BLaER1 (cell line): ENCODE results near the gene TIMM50.

Experiments used
- H3K27ac ChIP-seq: shearing (Covaris generic); formaldehyde crosslinking; 2 replicates; pipeline ENCODE4 v1.8.1; 2022
- H3K27me3 ChIP-seq: shearing (Covaris generic); formaldehyde crosslinking; 2 replicates; pipeline ENCODE4 v1.8.1; 2022
- H3K36me3 ChIP-seq: shearing (Covaris generic); formaldehyde crosslinking; 2 replicates; pipeline ENCODE4 v1.8.1; 2022
- H3K4me1 ChIP-seq: shearing (Covaris generic); formaldehyde crosslinking; 2 replicates; pipeline ENCODE4 v1.8.1; 2022
- H3K4me2 ChIP-seq: shearing (Covaris generic); formaldehyde crosslinking; 2 replicates; pipeline ENCODE4 v1.8.1; 2022
- H3K4me3 ChIP-seq: shearing (Covaris generic); formaldehyde crosslinking; 2 replicates; pipeline ENCODE4 v1.8.1; 2022
- H3K9ac ChIP-seq: shearing (Covaris generic); formaldehyde crosslinking; 2 replicates; pipeline ENCODE4 v1.8.1; 2022
- H3K9me3 ChIP-seq: shearing (Covaris generic); formaldehyde crosslinking; 2 replicates; pipeline ENCODE4 v1.8.1; 2022
- H4K20me1 ChIP-seq: shearing (Covaris generic); formaldehyde crosslinking; 2 replicates; pipeline ENCODE4 v1.8.1; 2022
- Cebpa-rat ChIP-seq: shearing (Covaris generic); IDR thresholded peaks from 2 replicates; pipeline ENCODE4 v1.8.1; 2022

Gene TIMM50

GRCh38 chr19:39480337-39481228, at the start of gene TIMM50:
TSS of gene TIMM50 (plus strand) at chr19:39480838. CDS start at chr19:39480854, 16 bp downstream.
- H3K27ac ChIP-seq: peak within 1 kb of the TSS; percentile 91
- H3K27me3 ChIP-seq: no peaks in the 10 kb centered on the region
- no peaks in the 10 kb centered on the region for H3K9me3 ChIP-seq
- TF ChIP-seq Cebpa-rat: no peak
- peaks cover 21% of the 10 kb centered on the region for H3K4me1 ChIP-seq
- peaks cover 19% of the 10 kb centered on the region for H4K20me1 ChIP-seq
- peaks cover 54% of the 10 kb centered on the region for H3K36me3 ChIP-seq
- H3K9ac ChIP-seq: peak within 1 kb of the TSS; percentile 93
- H3K4me3 ChIP-seq: peak within 1 kb of the TSS; percentile 91
- H3K4me2 ChIP-seq: peak within 1 kb of the TSS; percentile 95

GRCh38 chr19:39432677-39433025, 48.0 kb upstream of the TIMM50 start:
- Histone ChIP-seq H4K20me1 (peaks cover 55% of the 10 kb centered on the region), H3K4me2 (no peak overlapping the region), H3K9me3 (no peaks in the 10 kb centered on the region), H3K4me3 (no peak overlapping the region), H3K27me3 (no peaks in the 10 kb centered on the region), H3K9ac (no peak overlapping the region), H3K4me1 (peaks cover 30% of the 10 kb centered on the region), H3K36me3 (peaks cover 41% of the 10 kb centered on the region), H3K27ac (no peak overlapping the region)
- TF ChIP-seq Cebpa-rat: no peak

DNA sequence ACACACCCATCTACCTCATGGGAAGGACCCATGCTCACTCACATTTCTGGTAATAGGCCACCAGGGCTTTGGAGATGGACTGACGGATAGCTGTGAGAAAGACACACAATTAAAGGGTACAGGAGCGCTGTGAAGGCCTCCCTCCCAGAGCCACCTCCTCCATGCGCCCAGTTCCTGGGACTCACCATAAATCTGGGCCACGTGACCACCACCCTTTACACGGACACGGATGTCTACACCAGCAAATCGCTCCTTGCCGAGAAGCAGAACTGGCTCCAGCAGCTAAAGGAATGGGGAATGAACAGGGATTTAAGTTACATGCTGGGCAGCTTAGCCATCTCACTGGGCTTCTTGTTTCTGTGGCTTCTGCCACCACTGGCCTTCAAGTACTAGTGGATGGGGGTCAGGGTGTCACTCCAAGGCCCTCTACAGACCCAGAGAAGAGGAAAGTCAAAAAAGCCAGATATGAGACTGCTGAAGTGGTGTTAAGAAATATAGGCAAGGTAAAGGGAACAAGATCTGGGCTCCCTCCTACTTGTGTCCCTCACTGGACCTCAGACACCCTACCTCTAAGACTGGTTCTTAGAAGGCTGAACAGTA, 47.1 kb upstream of the TIMM50 start:
- no peaks in the 10 kb centered on the region for H3K27me3 ChIP-seq
- H3K27ac ChIP-seq: no peak overlapping the region
- peaks cover 41% of the 10 kb centered on the region for H3K36me3 ChIP-seq
- peaks cover 51% of the 10 kb centered on the region for H4K20me1 ChIP-seq
- peak overlapping the region; percentile 86 for H3K4me2 ChIP-seq
- peak overlapping the region; percentile 98 for H3K9ac ChIP-seq
- no peaks in the 10 kb centered on the region for H3K9me3 ChIP-seq
- TF ChIP-seq Cebpa-rat: no peak
- peak overlapping the region; percentile 87 for H3K4me3 ChIP-seq
- H3K4me1 ChIP-seq: peaks cover 27% of the 10 kb centered on the region

DNA sequence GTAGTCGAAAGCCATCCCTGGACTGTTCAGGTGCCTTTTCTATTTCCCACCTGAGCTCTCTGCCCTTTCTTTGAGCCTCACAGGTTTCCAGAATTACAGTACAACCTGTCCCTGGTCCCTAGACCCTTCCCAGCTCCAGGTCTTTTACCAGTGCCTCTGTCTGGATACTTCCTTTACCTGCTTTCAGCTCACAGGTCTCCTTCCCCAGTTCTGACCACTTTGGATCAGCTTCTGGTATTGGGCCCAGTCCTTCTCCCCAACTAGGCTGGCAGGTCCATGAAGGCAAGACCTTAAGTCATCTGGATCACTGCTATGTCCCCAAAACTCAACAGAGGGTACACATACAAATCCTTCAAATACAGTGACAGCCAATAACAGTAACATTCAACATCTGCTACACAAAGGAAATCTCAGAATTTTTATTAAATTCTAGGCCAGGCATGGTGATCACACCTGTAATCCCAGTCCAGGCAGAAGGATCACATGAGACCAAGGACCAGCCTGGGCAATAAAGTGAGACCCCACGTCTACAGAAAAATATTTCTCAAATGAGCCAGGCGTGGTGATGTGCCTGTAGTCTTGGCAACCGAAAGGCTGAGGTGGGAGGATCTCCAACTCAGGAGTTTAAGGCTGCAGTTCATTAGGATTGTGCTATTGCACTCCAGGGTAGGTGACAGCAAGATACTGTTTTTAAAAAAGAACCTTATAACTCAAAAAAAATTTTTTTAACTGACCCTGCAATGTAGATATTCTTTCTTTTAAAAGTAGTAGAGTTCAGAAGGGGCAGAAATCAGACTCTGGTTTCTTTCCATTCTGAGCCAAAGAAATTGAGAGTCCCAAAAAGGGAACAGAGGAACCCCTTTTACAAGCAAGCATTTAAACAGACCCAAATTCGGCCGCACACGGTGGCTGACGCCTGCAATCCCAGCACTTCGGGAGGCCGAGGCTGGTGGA, 46.2 kb upstream of the TIMM50 start:
- H3K36me3 ChIP-seq: peaks cover 41% of the 10 kb centered on the region
- H3K27me3 ChIP-seq: no peaks in the 10 kb centered on the region
- H4K20me1 ChIP-seq: peaks cover 49% of the 10 kb centered on the region
- H3K4me1 ChIP-seq: peaks cover 25% of the 10 kb centered on the region
- H3K9ac ChIP-seq: peak overlapping the region; percentile 98
- peak overlapping the region; percentile 87 for H3K4me3 ChIP-seq
- peak overlapping the region; percentile 96 for H3K27ac ChIP-seq
- TF ChIP-seq Cebpa-rat: no peak
- H3K9me3 ChIP-seq: no peaks in the 10 kb centered on the region
- peak overlapping the region; percentile 86 for H3K4me2 ChIP-seq

DNA sequence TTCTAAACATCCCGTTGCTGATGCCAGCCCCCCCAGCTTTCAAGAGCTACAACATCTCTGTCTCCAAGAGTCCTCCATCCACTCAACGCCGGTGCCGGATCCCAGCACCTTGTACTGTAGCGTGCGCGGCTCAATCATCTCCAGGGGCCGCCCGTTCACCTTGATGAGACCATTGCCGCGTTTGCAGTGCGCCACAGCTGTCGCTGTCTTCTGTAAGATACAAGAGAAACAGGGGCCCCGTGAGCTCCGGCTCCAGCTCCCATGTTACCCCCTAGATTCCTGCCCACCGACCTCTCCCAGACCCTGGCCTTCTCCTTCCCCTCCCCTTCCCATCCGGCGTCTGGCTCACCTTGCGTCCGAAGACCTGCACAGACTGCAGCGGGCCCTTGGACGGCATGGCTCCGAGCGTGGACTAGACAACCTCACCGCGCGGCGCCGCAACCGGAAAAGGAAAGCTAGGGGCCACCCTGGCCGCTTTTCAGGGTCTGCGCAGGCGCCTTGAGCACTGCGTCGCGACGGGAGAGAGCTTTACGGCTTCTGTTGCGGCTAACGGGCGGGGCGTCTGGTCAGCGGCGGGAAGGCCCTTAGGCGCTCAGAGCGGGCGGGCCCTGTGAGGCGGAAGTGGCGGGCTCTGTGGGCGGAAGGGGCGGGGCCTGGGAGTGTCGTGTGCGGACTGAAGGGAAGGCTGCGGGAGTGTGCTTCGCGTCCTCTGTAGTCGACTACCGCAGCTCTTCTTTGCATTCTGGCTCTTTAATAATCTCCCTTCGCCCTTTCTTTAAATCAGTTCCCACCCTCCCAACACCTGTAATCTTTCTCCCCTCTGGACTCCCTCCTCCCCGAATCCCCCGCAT, 44.9 kb upstream of the TIMM50 start, which contains the start of gene RPS16:
Gene RPS16, minus strand, starts transcription at position 451 of the 851 bp plus-strand sequence. Its CDS starts 54 bp downstream, at position 397.
- no peak for TF ChIP-seq Cebpa-rat
- no peaks in the 10 kb centered on the region for H3K27me3 ChIP-seq
- H3K4me3 ChIP-seq: peak within 1 kb of the TSS; percentile 87
- H3K27ac ChIP-seq: peak within 1 kb of the TSS; percentile 96
- H3K36me3 ChIP-seq: peaks cover 40% of the 10 kb centered on the region
- H3K9ac ChIP-seq: peak within 1 kb of the TSS; percentile 98
- H3K4me1 ChIP-seq: peaks cover 29% of the 10 kb centered on the region
- H4K20me1 ChIP-seq: peaks cover 49% of the 10 kb centered on the region
- no peaks in the 10 kb centered on the region for H3K9me3 ChIP-seq
- H3K4me2 ChIP-seq: peak within 1 kb of the TSS; percentile 96

- H3K4me2 ChIP-seq: peak overlapping the region; percentile 96
- peak overlapping the region; percentile 98 for H3K9ac ChIP-seq
- H3K4me3 ChIP-seq: peak overlapping the region; percentile 87
- peaks cover 34% of the 10 kb centered on the region for H3K36me3 ChIP-seq
- no peak for TF ChIP-seq Cebpa-rat
- H3K9me3 ChIP-seq: no peaks in the 10 kb centered on the region
- peak overlapping the region; percentile 96 for H3K27ac ChIP-seq
- H3K4me1 ChIP-seq: peaks cover 35% of the 10 kb centered on the region
- no peaks in the 10 kb centered on the region for H3K27me3 ChIP-seq
- H4K20me1 ChIP-seq: peaks cover 43% of the 10 kb centered on the region
Observed at GRCh38 chr19:39436350-39436716, 44.3 kb upstream of the TIMM50 start.

GRCh38 chr19:39438270-39438934, 42.2 kb upstream of the TIMM50 start:
- peaks cover 22% of the 10 kb centered on the region for H4K20me1 ChIP-seq
- H3K36me3 ChIP-seq: peaks cover 13% of the 10 kb centered on the region
- H3K4me1 ChIP-seq: peaks cover 36% of the 10 kb centered on the region
- no peak overlapping the region for H3K4me2 ChIP-seq
- H3K27ac ChIP-seq: no peak overlapping the region
- TF ChIP-seq Cebpa-rat: no peak
- H3K9ac ChIP-seq: no peak overlapping the region
- no peaks in the 10 kb centered on the region for H3K27me3 ChIP-seq
- H3K4me3 ChIP-seq: no peak overlapping the region
- H3K9me3 ChIP-seq: no peaks in the 10 kb centered on the region

- no peak for TF ChIP-seq Cebpa-rat
- peaks cover 40% of the 10 kb centered on the region for H4K20me1 ChIP-seq
- H3K4me2 ChIP-seq: peak overlapping the region; percentile 97
- no peaks in the 10 kb centered on the region for H3K27me3 ChIP-seq
- peak overlapping the region; percentile 81 for H3K4me3 ChIP-seq
- H3K9ac ChIP-seq: peak overlapping the region; percentile 99
- H3K27ac ChIP-seq: peak overlapping the region; percentile 96
- H3K36me3 ChIP-seq: peaks cover 31% of the 10 kb centered on the region
- peaks cover 57% of the 10 kb centered on the region for H3K4me1 ChIP-seq
- H3K9me3 ChIP-seq: no peaks in the 10 kb centered on the region
Observed at GRCh38 chr19:39444598-39445195, 35.9 kb upstream of the TIMM50 start.
